Measurements from ENCODE around the gene IGFBP3.

GRCh38 chr7:45891462-45892402, 29.3 kb downstream of the IGFBP3 start:
- TF ChIP-seq POLR2A (IDR thresholded peaks at IDR 0.05; ENCODE audit: low read length) (no peak), GATA1 (IDR thresholded peaks at IDR 0.05; ENCODE audit: low read depth, low read length) (no peak)
